Fibroblast of mammary gland (primary cell): ENCODE results near the gene CD200R1L.
A peak's percentile ranks its signal among the peaks of the same experiment; 100 is the strongest.

Source experiments
- DNase-seq: peaks from one replicate; pipeline ENCODE4 v3.0.0-alpha.2; 2010; ENCODE audit warnings: low read depth
- H3K4me3 ChIP-seq: 2 replicates; pipeline ENCODE4 v1.5.1; 2011; ENCODE audit warnings: low read depth, mild to moderate bottlenecking, low read length, moderate library complexity; ENCODE audit not compliant: control insufficient read depth
- TF ChIP-seq, protein P1 (sequence below): conservative IDR thresholded peaks from 2 replicates; pipeline ENCODE4 v1.5.1; 2011; ENCODE audit warnings: low read depth, low read length, inconsistent platforms; ENCODE audit not compliant: control insufficient read depth, insufficient read depth

Gene CD200R1L

GRCh38 chr3:112794622-112795172 is 52.0 kb downstream of the CD200R1L start:
- H3K4me3 ChIP-seq: no peak overlapping the region
- no peak for DNase-seq
- TF ChIP-seq, protein P1, sequence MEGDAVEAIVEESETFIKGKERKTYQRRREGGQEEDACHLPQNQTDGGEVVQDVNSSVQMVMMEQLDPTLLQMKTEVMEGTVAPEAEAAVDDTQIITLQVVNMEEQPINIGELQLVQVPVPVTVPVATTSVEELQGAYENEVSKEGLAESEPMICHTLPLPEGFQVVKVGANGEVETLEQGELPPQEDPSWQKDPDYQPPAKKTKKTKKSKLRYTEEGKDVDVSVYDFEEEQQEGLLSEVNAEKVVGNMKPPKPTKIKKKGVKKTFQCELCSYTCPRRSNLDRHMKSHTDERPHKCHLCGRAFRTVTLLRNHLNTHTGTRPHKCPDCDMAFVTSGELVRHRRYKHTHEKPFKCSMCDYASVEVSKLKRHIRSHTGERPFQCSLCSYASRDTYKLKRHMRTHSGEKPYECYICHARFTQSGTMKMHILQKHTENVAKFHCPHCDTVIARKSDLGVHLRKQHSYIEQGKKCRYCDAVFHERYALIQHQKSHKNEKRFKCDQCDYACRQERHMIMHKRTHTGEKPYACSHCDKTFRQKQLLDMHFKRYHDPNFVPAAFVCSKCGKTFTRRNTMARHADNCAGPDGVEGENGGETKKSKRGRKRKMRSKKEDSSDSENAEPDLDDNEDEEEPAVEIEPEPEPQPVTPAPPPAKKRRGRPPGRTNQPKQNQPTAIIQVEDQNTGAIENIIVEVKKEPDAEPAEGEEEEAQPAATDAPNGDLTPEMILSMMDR: no peak

- TF ChIP-seq, protein P1: no peak
- DNase-seq: peak; percentile 26
- no peak overlapping the region for H3K4me3 ChIP-seq
Observed at GRCh38 chr3:112793326-112794081, 53.2 kb downstream of the CD200R1L start.

DNA sequence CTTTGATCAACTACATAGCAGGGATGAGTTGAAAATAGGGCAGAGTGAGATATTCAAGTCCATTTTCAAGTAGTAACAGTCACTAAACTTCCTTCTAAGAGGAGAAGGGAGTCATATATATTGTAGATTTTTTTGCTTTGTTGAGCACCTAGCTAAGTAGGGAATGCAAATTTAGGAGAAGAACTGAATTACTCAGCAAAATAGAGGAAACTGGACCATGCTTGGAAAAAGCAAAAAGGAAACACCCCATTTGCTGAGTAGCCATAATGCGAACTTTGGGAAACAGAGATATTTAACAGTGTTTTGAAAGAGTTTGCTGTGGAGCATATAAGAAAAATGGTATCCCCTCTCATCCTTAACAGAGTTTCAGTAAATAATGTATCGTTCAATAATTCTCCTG is 54.9 kb downstream of the CD200R1L start:
- DNase-seq: no peak
- no peak overlapping the region for H3K4me3 ChIP-seq
- TF ChIP-seq, protein P1: no peak

DNA sequence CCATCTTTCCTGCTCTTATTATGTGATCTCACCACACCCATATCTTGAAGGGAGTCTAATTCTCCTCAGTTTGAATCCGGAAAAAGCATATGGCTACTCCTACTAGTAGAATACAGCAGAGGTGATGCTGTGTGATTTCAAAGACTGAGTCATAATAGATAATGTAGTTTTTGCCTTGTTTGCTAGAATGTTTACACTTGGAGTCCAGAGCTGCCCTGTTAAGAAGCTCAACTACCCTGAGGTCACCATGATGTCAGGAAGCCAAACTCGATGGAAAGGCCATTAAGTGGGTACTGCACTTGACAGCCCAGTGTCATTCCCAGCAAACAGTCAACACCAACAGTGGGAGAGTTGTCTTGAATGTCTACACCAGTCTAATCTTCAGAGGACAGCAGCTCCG is 56.9 kb downstream of the CD200R1L start:
- H3K4me3 ChIP-seq: no peak overlapping the region
- TF ChIP-seq, protein P1: no peak
- no peak for DNase-seq

DNA sequence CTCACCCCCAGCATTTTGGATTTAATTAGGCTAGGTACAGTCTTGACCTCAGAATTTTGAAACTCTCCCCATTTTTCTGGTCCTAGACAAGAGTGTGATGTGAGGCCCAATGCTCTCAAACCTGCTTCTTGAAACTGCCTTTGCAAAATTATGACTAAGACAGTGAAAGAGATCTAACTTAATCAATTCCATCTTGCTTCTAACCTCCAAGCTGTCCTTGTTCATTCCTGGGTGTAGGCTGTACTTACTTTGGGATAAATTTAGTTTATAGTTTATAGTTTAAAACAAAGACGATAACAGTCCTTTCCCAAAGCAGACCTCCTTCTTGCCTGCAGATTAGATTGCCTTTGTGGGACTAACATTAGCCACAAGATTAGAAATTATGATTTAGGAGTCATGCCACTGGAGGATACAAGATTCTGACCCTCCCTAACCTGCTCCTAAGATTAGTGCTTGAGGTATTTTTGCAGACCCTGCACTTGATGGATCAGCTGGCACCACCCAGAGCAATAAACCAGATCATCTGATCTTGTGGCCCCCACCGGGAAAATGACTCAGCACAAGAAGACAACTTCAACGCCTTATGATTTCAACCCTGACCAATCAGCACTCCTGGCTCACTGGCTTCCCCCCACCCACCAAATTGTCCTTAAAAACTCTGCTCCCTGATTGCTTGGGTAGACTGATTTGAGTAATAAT is 59.6 kb downstream of the CD200R1L start:
- no peak for DNase-seq
- H3K4me3 ChIP-seq: no peak overlapping the region
- TF ChIP-seq, protein P1: no peak

GRCh38 chr3:112786002-112786590 is 60.6 kb downstream of the CD200R1L start:
- no peak for DNase-seq
- TF ChIP-seq, protein P1: no peak
- H3K4me3 ChIP-seq: no peak overlapping the region
